ENCODE measurements around the gene ADGRG3. TPM values are rescaled to one million over a fixed set of nuclear protein-coding genes. Genes with fewer than 3 reads are reported as not detected.
"Not testable (repeated sequence)": the region's sequence is repeated elsewhere in the genome, so short reads cannot be mapped to it uniquely, and the experiment has no call there.

Gene ADGRG3
- total and polyA plus RNA-seq, 2 experiments from 2014 or later: not detected

DNA sequence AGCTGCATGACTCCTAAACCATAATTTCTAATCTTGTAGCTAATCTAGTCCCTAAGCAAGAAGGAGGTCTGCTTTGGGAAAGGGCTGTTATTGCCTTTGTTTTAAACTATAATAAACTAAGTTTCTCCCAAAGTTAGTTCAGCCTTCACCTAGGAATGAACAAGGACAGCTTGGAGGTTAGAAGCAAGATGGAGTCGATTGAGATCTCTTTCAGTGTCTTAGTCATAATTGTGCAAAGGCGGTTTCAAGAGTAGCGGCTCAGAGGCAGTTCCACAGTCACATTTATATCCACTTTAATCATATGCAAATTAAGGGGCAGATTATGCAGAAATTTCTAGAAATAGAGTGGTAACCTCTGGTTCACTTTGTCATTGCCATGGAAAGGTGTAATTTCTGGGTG, 43.9 kb downstream of the ADGRG3 start:
- Histone ChIP-seq H2AFZ (no peak overlapping the region), H3K9me2 (replicated peaks; ENCODE audit: insufficient read depth) (no peaks in the 10 kb centered on the region), H3K4me3 (no peak overlapping the region), H3K79me2 (no peaks in the 10 kb centered on the region), H3K36me3 (replicated peaks; ENCODE audit: insufficient read depth, low read depth) (no peaks in the 10 kb centered on the region), H3K27me3 (no peaks in the 10 kb centered on the region), H4K20me1 (ENCODE audit: insufficient read depth, poor library complexity, severe bottlenecking) (no peaks in the 10 kb centered on the region), H3K9me3 (ENCODE audit: low read depth) (no peaks in the 10 kb centered on the region), H3K4me1 (ENCODE audit: insufficient read depth) (no peaks in the 10 kb centered on the region), H3K27ac (no peak overlapping the region), H3K4me2 (no peak overlapping the region)
- no peak for DNase-seq (ENCODE audit: low spot score)
- TF ChIP-seq CTCF (IDR thresholded peaks at IDR 0.05; ENCODE audit: poor library complexity) (no peak), EZH2phosphoT487 (IDR thresholded peaks at IDR 0.05; ENCODE audit: low read depth, severe bottlenecking, unreplicated experiment) (no peak), EZH2 (IDR thresholded peaks at IDR 0.05; ENCODE audit: borderline replicate concordance) (no peak)
- WGBS (ENCODE audit: low lambda C conversion rate, missing lambda C conversion rate): 91% methylated on average over 3 of the region's 3 CpGs

GRCh38 chr16:57712569-57712968, 44.5 kb downstream of the ADGRG3 start:
- WGBS (ENCODE audit: low lambda C conversion rate, missing lambda C conversion rate): 75% methylated on average over 6 of the region's 6 CpGs
- H3K9me3 ChIP-seq (ENCODE audit: low read depth); H3K4me3 ChIP-seq; H3K36me3 ChIP-seq (replicated peaks; ENCODE audit: insufficient read depth, low read depth); H3K27me3 ChIP-seq; H3K27ac ChIP-seq; H3K79me2 ChIP-seq; H2AFZ ChIP-seq; H3K9me2 ChIP-seq (replicated peaks; ENCODE audit: insufficient read depth); H3K4me2 ChIP-seq; H4K20me1 ChIP-seq (ENCODE audit: insufficient read depth, poor library complexity, severe bottlenecking); DNase-seq (ENCODE audit: low spot score); H3K4me1 ChIP-seq (ENCODE audit: insufficient read depth): not testable (repeated sequence)

- DNase-seq (ENCODE audit: low spot score): no peak
Observed at GRCh38 chr16:57713596-57713995, 45.5 kb downstream of the ADGRG3 start.

GRCh38 chr16:57714047-57714446, 45.9 kb downstream of the ADGRG3 start:
- H3K4me2 ChIP-seq: no peak overlapping the region
- H3K27ac ChIP-seq: no peak overlapping the region
- H3K36me3 ChIP-seq (replicated peaks; ENCODE audit: insufficient read depth, low read depth): no peaks in the 10 kb centered on the region
- no peaks in the 10 kb centered on the region for H3K9me2 ChIP-seq (replicated peaks; ENCODE audit: insufficient read depth)
- H2AFZ ChIP-seq: no peak overlapping the region
- 92% methylated on average over 6 of the region's 6 CpGs for WGBS (ENCODE audit: low lambda C conversion rate, missing lambda C conversion rate)
- DNase-seq (ENCODE audit: low spot score): no peak
- H3K9me3 ChIP-seq (ENCODE audit: low read depth): no peaks in the 10 kb centered on the region
- H3K79me2 ChIP-seq: no peaks in the 10 kb centered on the region
- H3K27me3 ChIP-seq: no peaks in the 10 kb centered on the region
- TF ChIP-seq CTCF (IDR thresholded peaks at IDR 0.05; ENCODE audit: poor library complexity) (no peak), EZH2 (IDR thresholded peaks at IDR 0.05; ENCODE audit: borderline replicate concordance) (no peak), EZH2phosphoT487 (IDR thresholded peaks at IDR 0.05; ENCODE audit: low read depth, severe bottlenecking, unreplicated experiment) (no peak)
- no peaks in the 10 kb centered on the region for H4K20me1 ChIP-seq (ENCODE audit: insufficient read depth, poor library complexity, severe bottlenecking)
- H3K4me3 ChIP-seq: no peak overlapping the region
- no peaks in the 10 kb centered on the region for H3K4me1 ChIP-seq (ENCODE audit: insufficient read depth)

More at GRCh38 chr16:57713596-57713995, 45.5 kb downstream of the ADGRG3 start:
- Histone ChIP-seq H3K27ac (no peak overlapping the region), H3K9me3 (ENCODE audit: low read depth) (no peaks in the 10 kb centered on the region), H3K4me1 (ENCODE audit: insufficient read depth) (no peaks in the 10 kb centered on the region), H3K27me3 (no peaks in the 10 kb centered on the region), H3K4me2 (no peak overlapping the region), H3K9me2 (replicated peaks; ENCODE audit: insufficient read depth) (no peaks in the 10 kb centered on the region), H3K4me3 (no peak overlapping the region), H4K20me1 (ENCODE audit: insufficient read depth, poor library complexity, severe bottlenecking) (no peaks in the 10 kb centered on the region), H3K79me2 (no peaks in the 10 kb centered on the region), H3K36me3 (replicated peaks; ENCODE audit: insufficient read depth, low read depth) (no peaks in the 10 kb centered on the region), H2AFZ (no peak overlapping the region)
- TF ChIP-seq CTCF (IDR thresholded peaks at IDR 0.05; ENCODE audit: poor library complexity): no peak
- no peak for TF ChIP-seq EZH2 (IDR thresholded peaks at IDR 0.05; ENCODE audit: borderline replicate concordance)
- TF ChIP-seq EZH2phosphoT487 (IDR thresholded peaks at IDR 0.05; ENCODE audit: low read depth, severe bottlenecking, unreplicated experiment): no peak
- 85% methylated on average over 8 of the region's 8 CpGs for WGBS (ENCODE audit: low lambda C conversion rate, missing lambda C conversion rate)
